Stimulated activated CD4-positive, alpha-beta T cell treated with anti-CD3 and anti-CD28 coated beads, Interleukin-1b, Interleukin-23, amount 100 ng/mL, for 4 hours (primary cell): ENCODE results near the gene TEX51.

Experiments used
- DNase-seq, 2 donors: peaks; one replicate each; pipeline ENCODE4 v3.0.0-alpha.2; 2020; ENCODE audit warnings: low read depth in 2 of 2

The TEX51 gene

DNA sequence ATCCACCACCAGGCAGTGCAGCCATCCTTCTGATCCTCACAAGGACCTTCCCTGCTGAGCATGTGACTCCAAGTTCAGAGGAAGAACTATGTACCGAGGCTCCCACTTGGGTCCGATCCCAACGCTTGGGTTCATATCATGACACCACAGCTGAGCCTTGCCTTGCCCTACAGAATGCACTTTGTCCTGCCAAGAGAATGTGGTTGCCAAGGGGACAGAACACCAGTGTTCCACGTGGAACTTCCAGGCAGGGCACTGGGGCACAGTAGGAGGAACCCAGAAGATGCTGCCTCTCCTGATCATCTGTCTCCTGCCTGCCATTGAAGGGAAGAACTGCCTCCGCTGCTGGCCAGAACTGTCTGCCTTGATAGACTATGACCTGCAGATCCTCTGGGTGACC is at the start of gene TEX51:
TSS of gene TEX51 (plus strand) at position 255 of the 400 bp plus-strand sequence. CDS start at position 284, 29 bp downstream.
- no peak for DNase-seq

DNA sequence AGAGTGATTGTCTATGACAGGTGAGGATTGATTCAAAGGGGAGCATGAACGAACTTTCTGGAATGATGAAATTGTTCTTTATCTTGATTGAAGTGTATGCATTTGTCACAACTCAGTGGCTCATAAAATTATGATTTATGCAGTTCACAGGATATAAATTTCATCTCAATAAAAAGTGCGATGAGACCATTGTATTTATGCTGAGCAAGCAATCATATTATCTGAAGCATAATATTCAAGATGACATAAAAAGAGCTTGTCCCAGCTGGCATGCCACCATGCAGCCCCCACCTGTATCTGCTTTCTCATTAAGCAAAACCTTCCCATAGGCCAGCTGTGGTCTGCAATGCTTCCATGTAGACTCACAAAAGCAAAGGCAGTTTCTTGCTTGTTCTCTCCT is 49.6 kb upstream of the TEX51 start:
- no peak for DNase-seq

DNA sequence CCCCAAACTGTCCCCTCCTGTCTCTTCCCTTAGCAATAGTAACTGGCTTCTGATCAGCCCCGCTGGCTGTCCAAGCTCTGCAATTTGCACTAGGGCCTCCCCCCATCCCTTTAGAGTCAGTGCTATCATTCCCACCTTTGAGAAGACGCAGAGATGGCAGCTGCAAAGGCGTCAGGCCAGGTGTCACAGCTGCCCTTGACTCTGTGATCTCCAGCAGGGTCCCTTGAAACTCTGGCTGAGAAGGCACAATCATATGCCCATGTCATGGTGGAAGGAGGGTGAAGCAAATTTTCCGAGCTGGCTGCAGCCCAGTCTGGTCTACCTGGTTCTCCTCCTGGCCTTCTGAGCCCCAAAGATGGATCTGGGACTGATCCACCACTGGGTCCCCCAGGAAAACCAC is 49.2 kb upstream of the TEX51 start:
- DNase-seq, result no peak

DNA sequence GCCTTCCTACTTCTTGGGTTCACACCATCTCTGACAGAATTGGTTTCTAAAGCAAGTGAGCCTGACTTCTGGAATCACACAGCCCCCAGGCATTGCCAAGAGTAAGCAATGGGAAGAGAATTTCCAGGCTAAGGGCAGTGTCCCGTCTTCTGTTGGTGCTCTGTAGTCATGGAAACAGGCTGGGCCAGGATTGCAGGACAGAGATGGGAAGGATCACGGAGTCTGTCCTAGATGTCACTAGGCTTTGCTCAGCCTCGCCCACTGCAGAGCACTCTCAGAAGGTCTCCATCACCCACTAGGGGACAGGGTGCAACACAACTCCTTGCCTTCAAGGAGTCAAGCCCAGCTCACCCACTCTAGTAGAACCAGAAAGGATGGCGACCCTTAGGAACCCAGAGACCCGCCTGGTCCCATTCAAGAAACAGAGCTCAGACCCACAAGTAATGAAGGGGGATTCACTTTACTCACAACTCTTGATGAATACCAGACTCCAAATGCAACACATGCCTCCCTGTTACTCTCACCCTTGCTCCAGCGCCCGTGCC is 48.6 kb upstream of the TEX51 start:
- no peak for DNase-seq

DNA sequence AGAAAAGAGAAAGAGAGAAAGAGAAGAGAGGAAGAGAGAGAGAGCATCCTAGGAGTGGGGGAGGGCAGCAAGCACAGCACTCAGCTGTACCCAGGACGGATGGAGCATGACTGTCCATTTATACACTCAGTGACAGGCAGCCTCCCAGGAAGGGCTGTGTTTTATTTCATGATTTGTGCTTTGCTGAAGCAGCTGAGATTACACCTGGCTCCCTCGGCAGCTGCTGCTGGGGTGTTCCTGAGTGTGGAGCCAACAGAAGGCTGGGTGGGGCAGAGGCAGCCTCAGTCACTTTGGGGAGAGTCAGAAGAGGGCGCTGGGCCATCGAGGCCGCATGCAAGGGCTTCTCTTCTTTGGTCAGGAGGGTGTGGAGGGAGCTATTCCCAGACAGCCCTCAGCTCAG is 47.8 kb upstream of the TEX51 start:
- no peak for DNase-seq

DNA sequence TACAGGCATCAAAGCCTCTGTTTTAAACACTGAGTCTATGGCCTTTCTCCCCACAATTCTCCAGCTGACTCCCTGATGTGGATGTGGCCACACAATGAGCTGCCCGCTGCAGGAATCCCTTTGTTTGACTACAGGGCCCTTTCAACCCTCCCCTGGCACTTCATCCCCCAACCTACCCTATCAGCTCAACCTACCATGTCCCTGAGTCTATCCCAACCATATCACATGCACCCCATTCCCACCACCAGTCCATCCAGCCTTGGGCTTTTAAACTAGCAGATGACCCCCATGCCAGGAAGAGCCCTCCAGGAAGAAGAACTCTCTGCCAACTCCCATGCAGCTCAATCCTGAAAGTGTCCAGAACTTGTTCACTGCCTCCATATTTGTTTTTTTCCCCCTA is 46.9 kb upstream of the TEX51 start:
- DNase-seq, result no peak

DNA sequence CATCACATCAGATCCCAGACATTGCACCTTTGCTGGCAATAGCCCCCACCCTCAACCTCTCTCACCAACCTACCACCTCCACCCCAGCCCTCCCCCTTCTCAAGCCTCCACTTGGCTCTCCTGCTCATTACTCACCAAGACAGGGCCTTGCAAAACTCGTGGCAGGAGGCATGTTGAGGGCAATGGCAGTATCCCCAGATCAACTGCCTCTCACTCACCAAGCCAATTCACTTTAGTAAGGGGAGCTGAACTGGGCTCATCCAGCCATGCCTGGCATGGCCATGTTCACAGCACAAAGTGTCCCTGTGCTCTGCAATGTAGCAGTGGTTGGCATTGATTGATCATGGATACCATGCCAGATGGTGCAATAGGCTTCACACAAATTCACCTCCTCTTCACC is 46.3 kb upstream of the TEX51 start:
- DNase-seq, result no peak

DNA sequence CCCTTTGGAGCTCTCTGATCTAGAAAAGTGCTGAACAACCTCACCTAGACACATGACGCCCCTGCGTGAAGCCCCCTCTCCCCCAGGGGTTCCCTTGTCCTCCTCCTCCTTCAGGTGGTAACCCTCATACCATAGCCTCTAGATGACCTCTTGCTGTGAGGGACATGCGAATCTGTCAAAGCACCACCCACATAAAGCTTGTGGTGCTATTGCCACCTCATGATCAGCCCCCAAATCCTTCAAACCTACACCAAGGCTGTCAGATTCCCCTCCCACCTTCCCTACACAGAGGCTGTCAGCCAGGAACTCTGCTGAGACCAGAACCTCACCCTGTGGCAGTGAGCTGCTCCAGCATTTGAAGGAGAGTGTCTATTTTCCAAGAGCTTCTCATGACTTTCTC is 43.1 kb upstream of the TEX51 start:
- DNase-seq, result no peak

DNA sequence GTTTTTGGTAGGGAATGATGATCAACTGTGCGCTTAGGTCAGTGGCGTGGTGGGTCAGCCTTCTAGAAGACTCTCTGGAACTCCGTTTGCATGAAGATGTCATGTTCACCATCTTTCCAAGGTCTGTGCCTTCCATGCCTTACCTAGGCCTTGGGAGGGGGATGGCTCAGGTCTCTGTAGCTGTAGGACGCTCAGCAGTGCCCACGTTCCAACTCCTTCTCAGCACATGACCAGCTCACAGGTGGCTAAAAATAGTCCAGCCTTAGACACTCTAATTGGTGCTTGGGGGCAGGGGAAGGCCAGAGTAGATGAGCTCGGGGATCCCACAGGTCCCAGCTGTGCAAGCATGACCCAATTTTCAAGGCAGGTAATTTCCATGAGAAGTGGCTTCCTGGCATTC is 42.3 kb upstream of the TEX51 start:
- no peak for DNase-seq

DNA sequence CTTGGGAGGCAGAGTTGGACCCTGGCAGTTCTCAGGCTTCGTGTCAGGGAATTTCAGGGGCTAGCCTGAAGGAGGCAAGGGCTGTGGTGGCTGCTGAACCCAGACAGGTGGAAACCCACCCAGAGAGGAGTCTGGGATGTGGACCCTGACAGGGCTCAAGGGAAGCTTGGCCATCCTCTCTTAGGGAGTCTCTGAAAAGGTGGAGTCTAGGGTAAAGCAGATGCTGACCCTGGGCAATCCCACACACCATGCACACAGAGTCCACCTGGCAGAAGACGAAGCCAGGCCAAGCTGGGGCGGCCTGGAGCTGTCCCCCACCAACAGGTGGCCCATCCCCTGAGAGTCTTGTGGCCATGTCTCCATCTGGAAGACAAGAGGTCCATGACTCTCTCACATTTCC is 41.2 kb upstream of the TEX51 start:
- DNase-seq, result no peak

DNA sequence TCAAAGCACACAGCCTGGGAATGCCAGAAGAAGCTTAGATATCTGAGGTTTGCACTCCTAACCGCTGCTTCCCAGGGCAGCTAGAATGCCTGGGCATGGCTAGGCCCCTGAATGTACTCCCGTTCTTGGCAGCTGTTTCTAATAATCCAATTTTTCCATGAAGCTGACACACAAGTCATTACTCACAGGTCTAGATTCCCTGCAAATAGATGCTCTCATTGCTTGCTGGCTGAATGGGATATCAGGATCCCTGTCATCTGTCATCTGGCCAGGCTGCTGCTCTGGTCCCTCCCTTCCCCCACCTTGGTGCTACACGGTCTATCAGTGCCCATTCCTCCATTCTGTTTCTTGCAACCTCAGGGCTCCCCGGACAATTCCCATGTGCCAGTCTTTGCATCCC is 40.7 kb upstream of the TEX51 start:
- no peak for DNase-seq

DNA sequence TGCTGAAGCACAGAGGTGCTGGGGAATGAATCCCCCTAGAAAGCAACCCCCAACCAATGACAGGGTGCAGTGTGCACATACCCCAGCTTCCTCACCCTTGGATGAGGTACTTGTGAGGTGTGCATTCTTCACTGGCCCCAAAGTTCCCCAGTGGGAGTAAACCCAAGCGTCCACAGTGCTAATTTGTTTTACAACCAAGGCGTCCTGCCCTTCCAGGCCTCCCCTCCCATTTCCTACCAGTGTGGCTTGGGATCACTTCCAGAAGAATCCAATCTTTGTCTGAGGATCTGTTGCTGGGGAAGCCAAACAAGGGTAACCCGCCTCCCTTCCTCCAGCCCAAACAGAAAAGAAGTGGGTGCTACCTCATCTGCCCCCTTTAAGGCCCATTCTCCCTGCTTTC is 40.3 kb upstream of the TEX51 start:
- no peak for DNase-seq

DNA sequence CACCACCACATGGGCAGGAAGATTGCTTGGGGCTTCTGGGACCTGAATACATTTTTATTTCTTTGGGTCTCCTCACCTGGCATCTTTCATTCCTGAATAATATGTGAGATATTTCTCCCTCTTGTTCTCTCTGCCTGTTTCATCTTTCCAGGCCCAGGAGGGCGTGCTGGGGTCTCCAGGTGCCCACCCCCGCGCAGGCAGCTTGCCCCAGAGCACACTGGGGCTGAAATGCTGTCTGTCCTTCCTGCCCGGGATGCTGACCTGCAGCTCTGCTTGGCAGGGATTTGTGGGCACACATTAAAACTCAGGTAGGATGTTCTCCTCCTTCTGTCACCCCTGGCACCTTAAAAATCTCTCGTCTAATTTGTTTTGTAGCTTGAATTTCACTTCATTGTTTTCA is 39.7 kb upstream of the TEX51 start:
- no peak for DNase-seq

DNA sequence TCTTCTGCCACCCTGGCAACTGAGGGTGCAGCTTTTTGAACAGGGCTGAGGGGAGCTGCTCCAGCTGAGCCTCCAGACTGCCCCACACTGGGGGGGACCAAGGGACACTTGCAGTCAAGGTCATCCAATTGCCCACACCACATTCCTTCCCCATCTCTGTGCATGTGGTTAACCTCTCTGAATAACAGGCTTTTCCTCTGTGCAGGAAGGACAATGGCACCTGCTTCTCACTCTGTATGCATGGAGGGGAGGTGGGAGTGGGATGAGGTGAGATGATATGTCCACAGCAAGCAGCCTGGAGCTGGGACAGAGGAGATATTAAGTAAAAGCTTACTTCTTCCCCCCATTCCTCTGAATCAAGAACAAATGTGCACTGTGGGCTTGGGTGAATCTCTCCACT is 39.1 kb upstream of the TEX51 start:
- DNase-seq, result no peak

DNA sequence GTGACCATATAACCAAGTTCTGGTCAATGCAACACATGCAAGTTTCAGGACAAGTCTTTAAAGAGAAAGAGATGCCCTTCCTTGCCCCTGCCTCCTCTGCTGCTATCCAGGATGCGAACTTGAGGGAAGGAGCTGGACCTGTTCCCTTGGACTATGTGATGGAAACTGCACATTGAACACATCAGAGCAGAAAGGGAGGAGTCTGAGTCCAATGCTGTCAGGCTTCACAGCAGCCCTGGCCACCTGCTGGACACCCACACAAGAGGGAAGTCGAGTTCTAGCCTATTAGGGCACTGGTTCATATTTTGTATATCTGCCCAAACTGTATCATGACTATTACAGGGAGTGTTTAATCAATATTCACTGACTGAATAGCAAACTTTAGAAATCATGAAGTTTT is 38.3 kb upstream of the TEX51 start:
- DNase-seq, result no peak

DNA sequence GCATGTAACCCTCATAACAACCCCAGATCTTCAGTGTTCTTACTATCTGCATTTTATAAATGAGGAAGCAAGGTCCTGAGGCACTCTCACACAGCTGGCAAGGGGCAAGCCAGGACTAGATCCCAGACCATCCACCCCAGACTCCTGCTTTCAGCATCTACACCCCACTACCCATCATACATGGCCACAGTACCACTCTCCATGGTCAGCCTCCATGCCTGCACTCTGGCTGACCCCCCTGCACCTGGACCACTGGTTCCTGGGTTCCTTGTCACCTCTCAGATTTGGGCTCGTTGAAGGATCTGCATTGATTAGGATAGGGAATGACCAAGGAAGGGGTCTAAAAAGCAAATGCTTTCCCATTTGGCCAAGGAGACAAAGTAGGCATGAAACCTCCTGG is 36.0 kb upstream of the TEX51 start:
- no peak for DNase-seq

DNA sequence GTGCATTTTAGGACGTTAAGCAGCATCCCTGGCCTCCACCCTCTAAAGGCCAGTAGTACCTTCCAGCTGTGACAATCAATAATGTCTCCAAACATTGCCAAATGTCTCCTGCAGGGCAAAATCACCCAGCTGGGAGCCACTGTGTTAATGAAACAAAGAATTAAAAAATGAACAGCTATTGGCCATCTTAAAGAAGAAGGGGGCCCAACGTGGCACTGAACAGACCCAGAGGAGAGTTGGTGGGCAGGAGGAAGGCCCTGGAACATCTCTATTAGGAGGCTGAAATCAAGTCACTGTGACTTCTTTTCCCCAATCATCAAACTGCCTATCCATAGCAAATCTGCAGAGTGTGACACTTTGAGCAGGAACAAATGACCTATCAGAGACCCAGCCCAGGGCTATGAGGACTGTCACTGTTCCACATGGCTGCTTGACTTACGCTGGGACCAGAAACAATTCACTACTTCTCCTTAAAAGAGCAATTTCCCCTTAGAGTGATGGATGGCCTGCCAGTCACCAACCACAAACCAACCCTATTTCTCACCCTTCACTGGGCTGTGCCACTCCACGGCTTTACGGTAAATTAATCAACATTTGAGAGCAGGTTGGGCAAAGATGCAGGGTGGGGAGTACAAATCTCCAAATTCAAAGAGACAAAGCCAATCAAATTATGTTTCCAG is 35.2 kb upstream of the TEX51 start:
- no peak for DNase-seq

DNA sequence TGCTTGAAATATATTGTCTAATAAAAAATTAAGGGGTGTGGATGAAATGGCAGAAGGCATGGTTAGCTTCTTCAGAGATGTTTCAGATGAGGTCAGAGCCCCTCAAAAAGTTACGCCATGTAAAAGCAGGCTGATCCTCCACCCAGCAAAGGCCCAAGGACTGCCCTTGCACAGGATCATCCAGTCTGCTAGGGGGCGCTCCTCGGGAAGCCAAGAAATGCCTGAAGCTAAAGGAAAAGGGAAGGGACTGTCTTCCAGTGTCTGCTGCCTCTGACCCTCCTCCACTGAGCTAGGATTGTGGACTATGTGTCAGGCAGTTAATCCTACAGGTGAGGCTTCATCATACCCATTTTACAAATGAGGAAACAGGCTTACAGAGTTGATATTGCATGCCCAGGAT is 33.8 kb upstream of the TEX51 start:
- DNase-seq, result no peak

DNA sequence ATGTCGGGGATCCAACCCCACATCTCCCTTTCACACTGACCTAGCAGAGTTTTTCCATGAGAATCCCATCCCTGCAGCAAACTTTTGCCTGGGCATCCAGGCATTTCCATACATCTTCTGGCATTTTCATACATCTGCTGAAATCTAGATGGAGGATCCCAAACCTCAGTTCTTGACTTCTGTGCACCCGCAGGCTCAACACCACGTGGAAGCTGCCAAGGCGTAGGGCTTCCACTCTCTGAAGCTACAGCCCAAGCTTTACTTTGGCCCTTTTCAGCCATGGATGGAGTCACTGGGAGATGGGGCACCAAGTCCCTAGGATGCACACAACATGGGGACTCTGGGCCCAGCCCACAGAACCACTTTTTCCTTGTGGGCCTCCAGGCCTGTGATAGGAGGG is 32.2 kb upstream of the TEX51 start:
- no peak for DNase-seq

DNA sequence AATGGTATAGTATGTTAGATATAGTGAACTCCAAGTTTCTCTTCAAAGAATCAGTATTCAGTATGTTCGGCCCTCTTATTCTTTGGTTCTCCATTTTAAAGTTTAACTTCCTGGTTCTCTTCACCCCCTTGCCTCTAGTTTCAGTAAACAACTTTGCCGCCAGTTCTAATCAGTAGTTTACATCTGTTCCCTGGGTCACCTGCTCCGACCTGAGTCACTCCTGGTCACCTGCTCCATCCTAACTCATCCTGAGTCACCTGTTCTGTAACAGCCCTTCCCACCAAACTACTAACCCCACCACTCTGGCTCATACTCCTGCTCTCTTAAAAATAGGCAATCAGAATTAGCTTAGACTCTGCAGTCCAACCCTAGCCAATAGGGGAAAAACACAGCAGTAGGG is 23.7 kb upstream of the TEX51 start:
- DNase-seq, result no peak

DNA sequence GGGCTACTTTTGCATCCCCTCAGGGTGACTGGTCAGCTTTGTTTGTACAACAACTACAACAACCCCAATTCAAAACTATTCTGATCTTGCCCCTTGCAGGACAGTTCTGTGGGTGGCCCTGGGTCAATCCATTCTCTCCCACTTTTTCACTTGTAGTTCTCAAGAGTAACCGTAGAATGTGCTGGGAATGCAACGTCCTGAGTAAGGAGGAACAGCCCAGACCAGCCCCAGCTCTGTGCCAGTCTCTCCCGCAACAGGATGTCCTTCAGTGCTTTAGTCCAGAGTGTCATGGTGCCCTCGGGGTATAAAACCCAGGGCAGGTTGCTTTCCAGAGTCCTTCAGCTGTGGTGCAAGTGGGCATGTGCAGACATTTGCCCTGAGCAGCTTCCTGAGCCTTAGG is 22.1 kb upstream of the TEX51 start:
- DNase-seq, result no peak

DNA sequence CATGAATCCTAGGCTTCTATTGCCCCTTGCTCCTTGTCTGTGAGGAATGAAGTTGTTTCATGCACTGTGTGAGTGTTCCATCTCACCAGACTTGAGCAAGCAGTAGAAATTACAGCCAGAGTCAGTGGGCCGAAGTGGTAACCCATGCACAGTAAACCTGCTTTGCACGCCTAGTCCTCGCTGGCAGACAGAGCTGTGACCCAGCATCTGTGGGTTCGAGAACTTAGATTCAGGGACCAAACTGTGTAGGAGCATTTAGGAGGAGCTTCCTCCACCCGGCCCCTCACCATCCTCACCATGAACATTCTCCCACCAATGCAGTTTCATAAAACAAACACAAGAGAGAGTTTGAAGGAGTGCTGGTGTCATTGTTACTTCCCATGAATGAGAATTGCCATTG is 21.6 kb upstream of the TEX51 start:
- no peak for DNase-seq

DNA sequence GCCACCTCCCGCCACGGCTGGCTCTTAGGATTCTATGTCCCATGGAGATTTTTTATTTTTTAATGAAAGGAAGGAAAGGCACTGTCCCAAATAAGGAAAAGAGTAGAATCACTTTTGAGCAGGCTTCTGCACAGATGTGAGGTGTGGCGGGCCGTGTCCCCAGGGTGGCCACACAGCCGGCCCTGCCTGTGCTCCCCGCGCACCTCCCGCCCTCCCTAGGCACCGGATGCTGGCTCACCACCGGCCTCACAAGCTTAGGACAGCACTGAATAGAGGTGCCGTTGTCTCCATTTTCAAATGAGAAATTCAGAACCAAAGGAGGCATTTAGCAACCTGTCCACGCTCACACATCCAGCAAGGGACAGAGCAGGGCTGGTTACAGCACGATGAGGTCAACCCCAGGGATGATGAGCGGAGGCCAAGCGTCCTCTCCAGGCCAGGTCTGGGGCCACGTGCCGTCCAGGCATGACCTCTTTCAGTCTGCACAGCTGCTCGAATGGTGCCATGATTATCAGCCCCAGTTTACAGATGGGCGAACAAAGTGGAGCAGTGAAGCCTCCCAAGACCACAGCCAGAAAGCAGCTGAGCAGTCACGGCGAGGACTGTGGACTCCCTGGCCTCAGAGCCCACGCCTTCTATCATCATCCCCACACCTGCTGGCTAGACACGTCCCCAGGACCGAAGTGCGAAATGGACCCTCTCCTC is 20.7 kb upstream of the TEX51 start:
- no peak for DNase-seq

DNA sequence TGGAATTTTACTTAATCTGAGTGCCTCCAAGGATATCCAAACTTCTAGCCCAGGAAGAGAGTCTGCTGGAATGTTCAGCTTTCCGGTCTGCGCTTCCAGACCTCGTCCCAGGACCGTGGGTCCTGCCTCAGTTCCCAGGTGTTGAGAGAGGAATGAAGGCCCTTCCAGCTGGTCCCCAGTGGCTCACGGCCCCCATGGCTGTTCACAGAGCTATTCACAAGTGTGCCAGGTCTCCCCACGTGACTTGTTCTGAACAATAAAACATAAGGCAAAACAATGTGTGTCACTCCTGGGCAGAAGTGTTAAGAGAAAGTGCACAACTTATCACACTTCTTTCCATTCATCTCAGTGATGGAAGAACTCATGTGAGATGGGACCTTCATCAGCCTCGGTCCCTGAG is 20.1 kb upstream of the TEX51 start:
- DNase-seq, result no peak
